ENCODE results near the gene MAPK8IP2.
"Not testable (repeated sequence)": the region's sequence is repeated elsewhere in the genome, so short reads cannot be mapped to it uniquely, and the experiment has no call there.

Gene MAPK8IP2

DNA sequence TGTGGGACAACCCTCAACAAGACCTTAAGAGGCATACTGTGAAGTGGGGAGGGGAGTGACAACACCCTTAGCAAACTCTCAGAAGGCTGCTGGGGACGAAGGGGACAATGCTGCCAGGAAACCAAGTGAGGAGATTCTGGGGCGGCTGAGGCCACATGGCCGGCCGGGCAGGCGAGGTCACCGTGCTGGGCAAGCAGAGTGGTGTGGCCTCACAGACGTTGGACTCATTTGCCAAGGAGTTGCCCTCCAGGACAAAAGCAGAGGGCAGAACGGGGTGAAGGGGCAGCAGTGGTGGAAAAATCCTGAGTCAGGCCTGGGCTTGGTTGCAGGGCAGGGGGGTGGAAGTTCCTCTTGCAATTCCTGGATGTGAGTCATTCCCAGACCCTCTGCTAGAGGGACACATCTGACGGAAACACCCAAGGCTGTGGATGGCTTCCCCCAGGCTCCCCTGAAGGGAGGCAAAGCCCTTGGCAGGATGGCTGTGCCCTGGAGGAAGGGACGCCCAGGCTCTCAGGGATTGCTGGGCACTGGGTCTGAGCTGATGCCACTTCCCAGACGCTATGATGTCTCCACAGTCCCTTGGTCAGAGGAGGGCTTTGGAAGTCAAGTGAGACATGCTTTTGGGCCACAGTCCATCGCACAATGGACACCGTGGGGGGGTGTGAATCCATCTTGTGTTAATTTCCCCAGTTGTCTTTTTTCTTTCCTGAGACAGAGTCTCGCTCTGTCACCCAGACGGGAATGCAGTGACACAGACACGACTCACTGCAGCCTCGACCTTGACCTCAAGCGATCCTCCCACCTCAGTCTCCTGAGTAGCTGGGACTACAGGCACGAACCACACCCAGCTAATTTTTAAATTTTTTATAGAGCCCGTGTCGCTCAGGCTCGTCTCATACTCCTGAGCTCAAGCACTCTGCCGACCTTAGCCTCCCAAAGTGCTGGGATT, 55.8 kb downstream of the MAPK8IP2 start:
- Histone ChIP-seq H3K27me3 (ENCODE audit: insufficient read depth, low read length) (no peaks in the 10 kb centered on the region), H3K4me1 (ENCODE audit: insufficient read depth, low read length) (peaks cover 8% of the 10 kb centered on the region), H3K4me3 (ENCODE audit: low read length) (no peak overlapping the region), H2AFZ (ENCODE audit: low read depth, low read length) (no peak overlapping the region), H3K9me3 (ENCODE audit: low read length) (no peaks in the 10 kb centered on the region), H3K36me3 (ENCODE audit: insufficient read depth, low read length) (no peaks in the 10 kb centered on the region)

DNA sequence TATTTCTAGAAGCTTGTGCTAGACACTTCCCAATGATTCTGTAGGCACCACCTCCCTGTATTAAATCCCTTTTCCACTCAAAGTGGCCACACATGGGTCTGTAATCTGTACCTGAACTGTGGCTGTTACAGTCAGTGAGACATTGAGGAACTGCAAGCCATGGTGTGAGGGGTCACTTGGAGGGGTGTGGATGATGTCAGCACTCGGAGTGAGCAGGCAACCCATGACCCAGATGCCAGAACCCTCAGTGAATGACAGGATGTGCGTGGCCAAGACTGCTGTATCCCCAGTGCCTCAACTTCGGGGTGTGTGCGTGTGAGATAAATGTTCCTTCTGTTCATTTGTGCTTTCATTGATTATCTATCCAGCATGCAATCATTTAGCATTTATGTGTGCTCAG, 57.3 kb downstream of the MAPK8IP2 start:
- H3K9me3 ChIP-seq (ENCODE audit: low read length) = no peaks in the 10 kb centered on the region
- H3K4me3 ChIP-seq (ENCODE audit: low read length) = no peak overlapping the region
- H3K36me3 ChIP-seq (ENCODE audit: insufficient read depth, low read length) = no peaks in the 10 kb centered on the region
- H3K27me3 ChIP-seq (ENCODE audit: insufficient read depth, low read length) = no peaks in the 10 kb centered on the region
- peaks cover 8% of the 10 kb centered on the region for H3K4me1 ChIP-seq (ENCODE audit: insufficient read depth, low read length)
- H2AFZ ChIP-seq (ENCODE audit: low read depth, low read length) = no peak overlapping the region

DNA sequence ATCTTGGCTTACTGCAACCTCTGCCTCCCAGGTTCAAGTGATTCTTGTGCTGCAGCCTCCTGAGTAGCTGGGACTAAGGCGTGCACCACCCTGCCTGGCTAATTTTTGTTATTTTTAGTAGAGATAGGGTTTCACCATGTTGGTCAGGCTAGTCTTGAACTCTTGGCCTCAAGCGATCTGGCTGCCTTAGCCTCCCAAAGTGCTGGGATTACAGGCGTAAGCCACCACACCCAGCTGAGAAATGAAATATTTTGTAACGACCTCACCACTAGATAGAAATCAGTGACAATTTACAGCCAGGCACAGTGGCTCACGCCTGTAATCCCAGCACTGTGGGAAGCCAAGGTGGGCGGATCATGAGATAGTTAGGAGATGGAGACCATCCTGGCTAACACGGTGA, 59.1 kb downstream of the MAPK8IP2 start:
- H3K36me3 ChIP-seq (ENCODE audit: insufficient read depth, low read length); H3K4me3 ChIP-seq (ENCODE audit: low read length); H3K9me3 ChIP-seq (ENCODE audit: low read length); H2AFZ ChIP-seq (ENCODE audit: low read depth, low read length); H3K4me1 ChIP-seq (ENCODE audit: insufficient read depth, low read length); H3K27me3 ChIP-seq (ENCODE audit: insufficient read depth, low read length): not testable (repeated sequence)

DNA sequence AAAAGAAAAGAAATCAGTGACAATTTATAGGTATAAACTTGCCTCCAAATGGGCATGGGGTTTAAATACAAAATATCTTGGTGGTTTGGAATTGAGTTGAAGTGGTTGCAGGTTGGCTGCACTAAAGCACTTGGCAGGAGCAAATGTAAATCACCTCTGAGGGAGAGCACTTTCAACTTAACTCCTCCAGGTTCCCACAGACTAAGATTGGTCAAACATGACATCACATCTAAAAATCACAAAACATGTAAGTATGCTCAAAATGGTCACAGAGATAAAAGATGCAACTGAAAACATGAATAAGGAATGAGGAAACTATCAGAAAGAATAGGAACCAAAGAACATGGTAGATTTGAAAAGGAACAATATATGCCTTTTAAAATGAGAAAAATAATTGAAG, 59.7 kb downstream of the MAPK8IP2 start:
- H3K4me3 ChIP-seq (ENCODE audit: low read length) = no peak overlapping the region
- no peaks in the 10 kb centered on the region for H3K9me3 ChIP-seq (ENCODE audit: low read length)
- H3K36me3 ChIP-seq (ENCODE audit: insufficient read depth, low read length) = no peaks in the 10 kb centered on the region
- no peaks in the 10 kb centered on the region for H3K27me3 ChIP-seq (ENCODE audit: insufficient read depth, low read length)
- no peak overlapping the region for H2AFZ ChIP-seq (ENCODE audit: low read depth, low read length)
- H3K4me1 ChIP-seq (ENCODE audit: insufficient read depth, low read length) = peaks cover 8% of the 10 kb centered on the region
